ENCODE measurements around the gene ABCC4.
"Not testable (repeated sequence)": the region's sequence is repeated elsewhere in the genome, so short reads cannot be mapped to it uniquely, and the experiment has no call there.

ABCC4 gene

GRCh38 chr13:95298169-95298965 is 2.9 kb downstream of the ABCC4 start:
- no peak for DNase-seq

GRCh38 chr13:95296326-95296925 is 4.8 kb downstream of the ABCC4 start:
- no peak for DNase-seq

- no peak for DNase-seq
Measured at GRCh38 chr13:95295026-95295425, 6.2 kb downstream of the ABCC4 start.

DNA sequence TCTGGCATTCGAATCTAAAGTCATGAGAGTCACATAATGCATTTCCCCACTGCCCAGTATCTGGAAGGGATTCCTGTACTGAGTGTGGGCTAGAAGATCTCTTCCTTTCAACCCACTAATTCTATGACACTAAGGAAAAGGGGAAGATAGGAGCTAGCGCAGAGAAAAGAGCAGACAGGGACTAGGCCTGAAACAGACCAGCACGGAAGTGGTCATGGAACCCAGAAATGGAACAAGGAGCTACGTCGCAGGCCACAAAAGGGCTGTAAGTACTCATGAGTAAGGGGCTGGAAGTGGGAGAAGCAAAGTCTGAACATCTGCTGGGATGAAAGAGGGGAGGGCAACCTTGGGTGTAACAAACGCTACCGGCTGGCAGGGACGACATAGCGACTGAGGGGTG is 8.6 kb downstream of the ABCC4 start:
- DNase-seq = no peak

GRCh38 chr13:95289901-95290300 is 11.3 kb downstream of the ABCC4 start:
- not testable (repeated sequence) for DNase-seq

DNA sequence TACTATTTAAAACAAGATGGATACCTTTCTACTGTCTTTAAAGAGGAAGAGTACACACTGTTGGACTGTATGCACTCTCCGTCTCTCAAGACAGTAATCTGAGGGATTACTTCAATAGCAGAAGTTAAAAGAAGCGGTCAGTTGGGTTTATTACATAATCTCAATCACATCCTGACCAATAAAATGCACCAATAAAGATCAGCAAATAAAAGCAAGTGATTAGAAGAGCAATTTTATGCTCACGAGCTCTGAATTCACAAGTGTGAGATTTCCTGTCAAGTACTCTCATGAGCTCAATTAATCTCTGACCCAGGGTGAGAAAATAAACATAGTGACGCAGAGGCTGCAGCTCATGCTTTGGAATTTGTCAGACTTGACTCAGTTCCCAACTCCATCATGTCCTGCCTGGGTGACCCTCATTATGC is 12.2 kb downstream of the ABCC4 start:
- no peak for DNase-seq

DNA sequence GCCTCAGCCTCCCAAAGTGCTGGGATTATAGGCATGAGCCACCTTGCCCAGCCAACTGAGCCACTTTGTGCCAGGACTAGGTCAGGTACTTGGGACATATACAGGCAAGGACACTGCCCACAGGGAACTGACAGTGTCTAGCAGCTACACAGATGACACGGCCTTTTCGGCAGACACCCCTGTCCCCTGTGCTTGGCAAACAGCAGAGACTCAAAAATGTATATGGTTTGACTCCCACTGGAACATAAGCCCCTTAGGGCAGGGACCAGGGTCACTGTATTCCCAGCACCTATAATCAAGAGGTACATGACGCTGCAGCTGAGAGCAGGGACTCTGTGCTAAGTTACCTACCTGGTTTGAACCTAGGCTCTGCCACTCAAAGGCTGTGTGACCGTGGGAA is 16.8 kb downstream of the ABCC4 start:
- DNase-seq = no peak

DNA sequence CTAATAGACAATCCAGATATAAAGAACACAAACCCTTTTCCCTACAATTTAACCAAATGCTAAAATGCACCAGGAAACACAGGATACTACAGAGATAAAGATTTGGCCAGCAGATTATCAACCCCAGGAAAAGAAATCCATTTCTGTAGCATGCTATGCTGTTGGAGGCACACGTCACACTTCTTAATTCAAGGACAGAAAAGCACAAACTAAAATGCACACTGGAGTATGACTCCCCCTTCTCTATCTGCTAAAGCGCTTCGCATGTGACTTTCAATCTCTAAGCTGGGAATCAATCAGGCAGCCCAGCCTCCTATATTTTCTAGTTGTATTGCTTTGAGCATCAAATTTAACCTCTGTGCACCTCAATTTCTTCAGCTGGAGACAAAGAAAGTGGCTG is 22.2 kb downstream of the ABCC4 start:
- DNase-seq = no peak

DNA sequence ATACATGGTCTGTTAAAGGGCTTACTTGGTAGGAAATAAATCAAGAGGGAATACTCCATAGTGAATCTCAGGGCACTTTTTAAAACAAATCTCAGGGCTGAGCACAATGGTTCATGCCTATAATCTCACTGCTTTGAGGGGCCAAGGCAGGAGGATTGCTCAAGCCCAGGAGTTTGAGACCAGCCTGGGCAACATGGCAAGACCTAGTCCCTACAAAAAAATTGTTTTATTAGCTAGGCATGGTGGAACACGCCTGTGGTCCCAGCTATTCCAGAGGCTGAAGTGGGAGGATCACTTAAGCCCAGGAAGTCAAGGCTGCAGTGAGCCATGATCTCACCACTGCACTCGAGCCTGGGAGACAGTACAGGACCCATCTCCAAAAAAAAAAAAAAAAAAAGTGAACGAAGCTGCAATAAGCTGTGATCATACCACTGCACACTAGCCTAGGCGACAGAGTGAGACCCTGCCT is 25.2 kb downstream of the ABCC4 start:
- DNase-seq = no peak

GRCh38 chr13:95275322-95276036 is 25.8 kb downstream of the ABCC4 start:
- DNase-seq = no peak

DNA sequence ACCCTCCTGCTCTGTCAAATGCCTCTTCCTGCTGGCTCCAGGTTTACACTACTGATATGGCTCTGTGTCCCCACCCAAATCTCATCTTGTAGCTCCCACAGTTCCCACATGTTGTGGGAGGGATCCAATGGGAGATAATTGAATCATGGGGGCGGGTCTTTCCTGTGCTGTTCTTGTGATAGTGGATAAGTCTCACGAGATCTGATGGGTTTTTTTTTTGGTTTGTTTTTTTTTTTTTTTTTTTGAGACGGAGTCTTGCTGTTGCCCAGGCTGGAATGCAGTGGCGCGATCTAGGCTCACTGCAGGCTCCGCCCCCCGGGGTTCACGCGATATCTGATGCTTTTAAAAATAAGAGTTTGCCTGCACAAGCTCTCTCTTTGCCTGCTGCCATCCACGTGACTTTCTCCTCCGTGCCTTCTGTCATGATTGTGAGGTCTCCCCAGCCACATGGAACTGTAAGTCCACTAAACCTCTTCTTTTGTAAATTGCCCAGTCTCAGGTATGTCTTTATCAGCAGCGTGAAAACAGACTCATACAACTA is 27.6 kb downstream of the ABCC4 start:
- not testable (repeated sequence) for DNase-seq

GRCh38 chr13:95272076-95272475 is 29.2 kb downstream of the ABCC4 start:
- DNase-seq = not testable (repeated sequence)

DNA sequence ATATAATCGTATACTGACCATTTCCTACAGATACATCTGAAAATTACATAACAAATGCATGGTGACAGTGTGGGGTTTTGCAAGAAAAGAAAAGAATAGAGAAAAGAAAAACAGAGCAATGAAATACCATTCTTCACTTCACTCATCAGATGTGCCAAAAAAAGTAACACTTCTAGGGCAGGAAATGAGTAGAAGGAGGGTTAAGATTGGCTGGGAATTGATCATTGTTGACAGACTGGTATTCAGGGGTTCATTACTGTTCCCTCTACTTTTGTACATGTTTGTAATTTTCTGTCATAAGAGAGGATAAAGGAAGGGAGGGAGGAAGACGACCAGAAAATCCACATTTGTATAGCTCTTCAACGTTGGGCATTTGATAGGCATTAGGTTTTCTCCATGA is 31.5 kb downstream of the ABCC4 start:
- no peak for DNase-seq

DNA sequence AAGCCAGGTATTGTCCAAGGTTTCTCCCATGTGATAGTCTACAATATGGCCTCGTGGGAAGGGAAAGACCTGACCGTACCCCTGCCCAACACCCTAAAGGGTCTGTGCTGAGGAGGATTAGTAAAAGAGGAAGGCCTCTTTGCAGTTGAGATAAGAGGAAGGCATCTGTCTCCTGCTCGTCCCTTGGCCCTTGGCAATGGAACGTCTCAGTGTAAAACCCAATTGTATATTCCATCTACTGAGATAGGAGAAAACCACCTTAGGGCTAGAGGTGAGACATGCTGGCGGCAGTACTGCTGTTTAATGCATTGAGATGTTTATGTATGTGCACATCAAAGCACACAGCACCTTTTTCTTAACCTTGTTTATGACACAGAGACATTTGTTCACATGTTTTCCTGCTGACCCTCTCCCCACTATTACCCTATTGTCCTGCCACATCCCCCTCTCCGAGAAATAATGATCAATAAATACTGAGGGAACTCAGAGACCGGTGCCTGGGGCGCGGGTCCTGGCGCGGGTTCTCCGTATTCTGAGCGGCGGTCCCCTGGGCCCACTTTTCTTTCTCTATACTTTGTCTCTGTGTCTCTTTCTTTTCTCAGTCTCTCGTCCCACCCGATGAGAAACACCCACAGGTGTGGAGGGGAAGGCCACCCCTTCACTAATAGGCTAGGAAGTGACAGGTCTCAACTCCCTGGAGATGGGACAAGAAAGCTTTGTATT is 32.7 kb downstream of the ABCC4 start:
- DNase-seq = not testable (repeated sequence)

DNA sequence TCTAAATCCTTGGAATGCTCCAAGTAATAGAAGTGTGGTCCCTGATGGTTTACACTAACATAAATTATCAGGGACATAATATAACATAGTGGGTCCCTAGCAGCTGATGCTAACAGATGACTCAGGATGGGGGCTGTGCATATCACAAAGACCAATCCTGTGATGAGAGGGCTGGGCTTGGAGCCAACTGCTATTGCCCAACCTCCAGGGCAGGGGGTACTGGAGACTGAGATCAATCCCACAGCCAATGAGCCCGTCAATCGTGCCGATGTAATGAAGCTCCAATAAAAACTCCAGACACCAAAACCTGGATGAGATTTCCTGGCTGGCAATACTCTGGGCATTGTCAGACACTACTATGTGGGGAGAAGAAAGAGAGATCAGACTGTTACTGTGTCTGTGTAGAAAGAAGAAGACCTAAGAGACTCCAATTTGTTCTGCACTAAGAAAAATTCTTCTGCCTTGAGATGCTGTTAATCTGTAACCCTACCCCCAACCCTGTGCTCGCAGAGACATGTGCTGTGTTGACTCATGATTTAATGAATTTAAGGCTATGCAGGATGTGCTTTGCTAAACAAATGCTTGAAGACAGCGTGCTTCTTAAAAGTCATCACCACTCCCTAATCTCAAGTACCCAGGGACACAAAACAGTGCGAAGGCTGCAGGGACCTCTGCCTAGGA is 33.4 kb downstream of the ABCC4 start:
- DNase-seq = no peak

GRCh38 chr13:95264225-95264624 is 37.0 kb downstream of the ABCC4 start:
- DNase-seq = no peak

- DNase-seq = no peak
Measured at GRCh38 chr13:95262837-95263384, 38.3 kb downstream of the ABCC4 start.

- no peak for DNase-seq
Measured at GRCh38 chr13:95261956-95262355, 39.3 kb downstream of the ABCC4 start.

- no peak for DNase-seq
Measured at GRCh38 chr13:95260031-95260525, 41.2 kb downstream of the ABCC4 start.

DNA sequence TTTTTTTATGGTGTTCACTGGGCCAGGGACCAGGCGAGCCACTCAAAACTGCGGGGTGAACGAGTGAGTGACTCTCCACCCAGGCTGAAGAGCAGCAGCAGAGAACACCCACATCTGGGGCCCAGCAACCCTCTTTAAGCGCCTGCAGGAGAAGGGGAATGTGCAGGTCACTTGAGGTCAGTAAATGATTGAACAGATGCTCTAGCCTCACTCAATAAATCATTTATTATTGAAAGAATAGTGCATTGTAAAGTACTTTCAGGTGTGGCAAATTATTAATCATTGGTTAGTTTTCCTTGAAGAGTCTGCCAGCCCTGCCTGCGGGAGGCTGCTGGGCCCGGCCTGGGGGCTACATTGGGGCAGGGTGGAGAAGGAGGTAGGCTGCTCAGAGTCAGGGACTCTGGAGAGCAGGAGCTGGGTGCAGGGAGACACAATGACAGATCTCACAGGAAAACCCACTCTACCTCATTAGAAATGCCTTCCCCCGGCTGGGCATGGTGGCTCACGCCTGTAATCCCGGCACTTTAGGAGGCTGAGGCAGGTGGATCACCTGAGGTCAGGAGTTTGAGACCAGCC is 42.5 kb downstream of the ABCC4 start:
- DNase-seq = no peak

DNA sequence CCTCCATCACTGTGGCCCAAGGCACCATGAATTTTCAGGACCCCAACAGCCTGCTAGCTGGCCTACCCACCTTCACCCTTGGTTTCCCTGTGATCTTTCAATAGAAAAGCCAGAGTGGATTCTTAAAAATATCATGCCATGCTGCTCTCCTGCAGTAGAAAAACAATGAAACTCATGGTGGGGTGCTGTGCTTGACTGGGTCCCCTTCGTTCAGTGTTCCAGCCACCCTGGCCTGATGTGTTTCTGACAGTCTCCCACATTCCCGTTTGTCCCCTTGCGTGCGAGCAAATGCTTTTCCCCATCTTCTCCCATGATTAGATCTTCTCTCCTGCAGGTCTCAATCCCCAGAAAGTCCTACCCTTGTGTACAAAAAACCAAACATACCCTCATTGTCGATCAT is 43.2 kb downstream of the ABCC4 start:
- no peak for DNase-seq
